Transverse colon (tissue), 3 donors: ENCODE measurements around the gene MAST4.

Experiments
- CTCF ChIP-seq, 5 experiments: fragments of 200-600 bp in 3 of 5; fragments of 450-650 bp in 2 of 5; sonication (generic) in 3 of 5; IDR thresholded peaks; 1 replicate in 2 of 5; 2 replicates in 3 of 5; pipeline ENCODE4 v1.5.1; 2016 to 2017; ENCODE audit warnings: antibody characterized with exemption in 5 of 5, inconsistent platforms in 3 of 5, mild to moderate bottlenecking in 2 of 5, moderate library complexity in 1 of 5
- POLR2A ChIP-seq: fragments of 450-650 bp; IDR thresholded peaks from one replicate; pipeline ENCODE4 v1.6.1; 2016; ENCODE audit warnings: antibody characterized with exemption, mild to moderate bottlenecking, moderate library complexity

DNA sequence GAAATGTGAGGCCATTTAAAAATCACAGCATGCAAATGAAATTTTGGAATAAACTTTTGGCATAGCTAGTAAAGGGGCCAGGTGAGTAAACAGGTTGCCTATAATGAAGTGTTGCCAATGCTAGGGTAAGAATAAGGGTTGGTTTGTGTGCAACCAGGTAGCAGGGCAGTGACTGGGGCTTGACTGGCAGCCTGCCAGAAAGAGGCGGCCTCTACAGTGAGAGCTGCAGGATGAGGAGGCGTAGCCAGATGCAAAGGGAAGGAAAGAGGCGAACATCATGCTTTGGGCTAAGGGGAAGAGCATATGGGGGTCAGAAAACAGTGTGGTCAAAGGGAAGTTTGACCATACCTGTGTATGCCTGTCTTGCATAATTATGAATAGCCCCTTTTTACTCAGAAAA lies 70.6 kb downstream of the MAST4 start:
- TF ChIP-seq CTCF (IDR thresholded peaks at IDR 0.05), result no peak
- no peak for TF ChIP-seq POLR2A
